Effector memory CD4-positive, alpha-beta T cell (primary cell): ENCODE results near the gene ITGA7.
"Not testable (repeated sequence)": the region's sequence is repeated elsewhere in the genome, so short reads cannot be mapped to it uniquely, and the experiment has no call there.

ENCODE experiments used
- DNase-seq, 3 donors: peaks; one replicate each; pipeline ENCODE4 v3.0.0-alpha.2; 2020
- H3K27ac ChIP-seq: 2 replicates; pipeline ENCODE4 v1.7.0; 2013; ENCODE audit warnings: mild to moderate bottlenecking, low read length, moderate library complexity; ENCODE audit not compliant: insufficient read depth, poor library complexity, severe bottlenecking
- H3K27me3 ChIP-seq: replicated peaks from 2 replicates; pipeline ENCODE4 v1.7.0; 2013; ENCODE audit warnings: mild to moderate bottlenecking, low read length; ENCODE audit not compliant: insufficient read depth, control insufficient read depth, poor library complexity, severe bottlenecking
- H3K36me3 ChIP-seq: 2 replicates; pipeline ENCODE4 v1.7.0; 2013; ENCODE audit warnings: mild to moderate bottlenecking, low read length, moderate library complexity; ENCODE audit not compliant: control insufficient read depth, insufficient read depth
- H3K4me1 ChIP-seq: 2 replicates; pipeline ENCODE4 v1.7.0; 2013; ENCODE audit warnings: low read length, mild to moderate bottlenecking; ENCODE audit not compliant: control insufficient read depth, insufficient read depth, poor library complexity, severe bottlenecking
- H3K4me3 ChIP-seq: 2 replicates; pipeline ENCODE4 v1.7.0; 2013; ENCODE audit warnings: low read length, low read depth, mild to moderate bottlenecking; ENCODE audit not compliant: insufficient read depth, poor library complexity, severe bottlenecking
- H3K9me3 ChIP-seq: 2 replicates; pipeline ENCODE4 v1.7.0; 2013; ENCODE audit warnings: mild to moderate bottlenecking, low read length, moderate library complexity; ENCODE audit not compliant: control insufficient read depth

The ITGA7 gene

DNA sequence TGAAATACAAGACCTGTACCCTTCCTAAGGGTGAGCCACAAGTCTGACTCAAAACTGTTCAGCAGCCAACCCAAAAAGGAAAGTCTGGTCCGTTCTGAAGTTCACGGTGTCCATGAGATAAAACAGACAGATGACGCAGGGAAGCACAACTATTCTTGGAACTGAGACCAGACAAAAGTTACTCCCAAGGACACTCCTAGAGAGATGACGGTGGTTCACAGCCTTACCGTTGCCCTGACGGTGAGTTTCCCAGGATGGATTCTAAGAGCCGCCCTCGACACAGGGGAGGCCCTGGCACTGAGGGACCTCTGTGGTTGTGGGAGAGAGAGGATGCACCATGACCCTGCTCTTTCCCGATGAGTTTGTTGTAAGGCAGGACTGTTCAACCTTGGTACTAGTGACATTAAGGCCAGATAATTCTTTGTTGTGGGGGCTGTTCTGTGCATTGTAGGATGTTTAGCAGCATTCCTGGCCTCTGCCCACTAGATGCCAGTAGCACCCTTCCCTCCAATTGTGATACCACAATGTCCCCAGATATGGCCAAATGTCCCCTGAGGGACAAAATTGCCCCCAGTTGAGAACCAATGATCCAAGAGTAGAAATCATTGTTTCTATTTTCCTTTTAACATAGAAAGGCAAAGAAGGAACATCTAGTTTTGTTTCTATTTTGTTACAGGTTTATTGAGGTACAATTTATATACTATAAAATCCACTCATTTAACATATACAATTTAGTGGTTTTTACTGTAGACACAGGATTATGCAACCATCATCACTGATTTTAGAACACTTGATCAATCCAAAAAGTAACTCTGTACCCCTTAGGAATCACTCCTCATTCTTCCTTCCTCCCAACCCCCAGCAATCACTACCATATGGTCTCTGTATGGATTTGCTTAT is 48.0 kb downstream of the ITGA7 start:
- Histone ChIP-seq H3K36me3 (no peaks in the 10 kb centered on the region), H3K27ac (no peak overlapping the region), H3K9me3 (no peaks in the 10 kb centered on the region), H3K27me3 (no peaks in the 10 kb centered on the region), H3K4me3 (no peak overlapping the region), H3K4me1 (no peaks in the 10 kb centered on the region)
- DNase-seq, result no peak

DNA sequence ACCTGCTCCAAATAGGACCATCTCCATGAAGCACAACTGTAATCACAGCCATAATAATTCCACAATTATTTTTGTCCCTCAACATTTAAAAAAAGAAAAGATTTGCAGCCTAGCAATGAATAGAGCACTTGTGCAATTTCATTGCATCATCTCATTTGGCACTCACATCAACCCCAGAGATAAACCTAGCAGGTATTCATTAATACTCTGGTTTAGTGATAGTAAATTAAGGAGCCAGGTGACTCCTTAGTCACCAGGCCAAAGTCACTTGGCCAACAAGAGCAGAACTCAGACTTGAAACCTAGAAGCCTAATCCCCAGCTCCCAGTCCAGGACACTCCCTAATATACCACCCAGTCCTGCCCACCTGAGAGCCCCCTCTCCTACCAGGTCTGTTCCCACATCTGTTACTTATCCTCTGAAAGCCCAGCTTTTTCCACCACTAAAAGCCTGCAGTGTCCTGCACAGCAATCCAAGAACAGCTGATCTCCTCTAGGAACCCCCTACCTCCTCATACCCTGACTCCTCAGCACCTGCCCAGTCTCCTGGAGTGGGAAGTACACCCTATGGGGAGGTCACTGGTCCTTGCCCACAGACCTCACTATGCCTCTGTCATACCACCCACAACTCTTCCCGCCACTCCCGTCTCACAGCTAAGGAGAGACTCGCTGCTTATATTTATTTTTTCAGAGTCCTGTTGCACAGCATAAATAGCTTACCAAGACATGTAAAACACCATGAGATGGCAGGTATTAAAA is 48.9 kb downstream of the ITGA7 start:
- no peaks in the 10 kb centered on the region for H3K27me3 ChIP-seq
- H3K36me3 ChIP-seq, result no peaks in the 10 kb centered on the region
- H3K4me1 ChIP-seq, result no peaks in the 10 kb centered on the region
- no peak overlapping the region for H3K27ac ChIP-seq
- no peak for DNase-seq
- H3K4me3 ChIP-seq, result no peak overlapping the region
- no peaks in the 10 kb centered on the region for H3K9me3 ChIP-seq

DNA sequence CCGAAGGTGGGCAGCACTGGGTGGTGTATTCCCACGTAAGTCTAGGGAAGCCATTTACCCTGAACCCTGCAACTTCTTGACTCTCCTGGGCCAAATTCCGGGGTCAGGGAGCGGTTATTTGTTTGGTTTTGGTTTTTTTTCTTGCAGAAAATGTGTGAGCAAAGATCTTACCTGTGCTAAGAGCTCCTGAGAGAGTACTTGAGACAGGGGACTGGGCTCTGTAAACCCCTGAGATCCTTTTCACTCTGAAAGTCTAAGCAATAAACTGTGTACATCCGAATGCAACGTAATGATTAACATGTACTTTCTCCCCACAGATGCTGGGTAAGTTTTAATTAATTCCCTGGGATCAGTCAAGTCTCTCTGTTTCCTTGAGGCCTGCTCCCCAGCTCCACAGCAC is 49.5 kb downstream of the ITGA7 start:
- Histone ChIP-seq H3K36me3 (no peaks in the 10 kb centered on the region), H3K4me1 (no peaks in the 10 kb centered on the region), H3K4me3 (no peak overlapping the region), H3K27ac (no peak overlapping the region), H3K9me3 (no peaks in the 10 kb centered on the region), H3K27me3 (no peaks in the 10 kb centered on the region)
- DNase-seq, result no peak

DNA sequence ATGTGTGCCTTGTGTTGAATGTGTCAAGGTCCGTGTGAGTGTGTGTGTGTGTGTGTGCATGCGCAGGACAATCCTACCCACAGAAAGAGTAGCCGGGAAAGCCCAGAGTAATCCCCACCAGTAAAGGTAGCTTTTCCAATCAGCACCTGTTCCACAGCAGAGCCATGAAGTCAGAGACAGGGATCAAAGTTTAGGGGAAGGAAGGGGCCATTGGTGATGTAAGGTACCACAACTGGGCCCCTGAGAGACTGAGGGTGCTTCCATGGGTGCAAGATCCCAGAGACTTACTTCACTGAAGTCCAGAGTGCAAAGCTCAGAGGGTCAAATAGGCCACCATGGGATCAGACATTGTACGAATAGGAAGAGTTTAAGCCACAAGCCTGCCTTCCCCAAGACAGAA is 50.5 kb downstream of the ITGA7 start:
- no peaks in the 10 kb centered on the region for H3K4me1 ChIP-seq
- H3K9me3 ChIP-seq, result no peaks in the 10 kb centered on the region
- no peak overlapping the region for H3K4me3 ChIP-seq
- H3K36me3 ChIP-seq, result no peaks in the 10 kb centered on the region
- H3K27ac ChIP-seq, result no peak overlapping the region
- DNase-seq, result no peak
- no peaks in the 10 kb centered on the region for H3K27me3 ChIP-seq

DNA sequence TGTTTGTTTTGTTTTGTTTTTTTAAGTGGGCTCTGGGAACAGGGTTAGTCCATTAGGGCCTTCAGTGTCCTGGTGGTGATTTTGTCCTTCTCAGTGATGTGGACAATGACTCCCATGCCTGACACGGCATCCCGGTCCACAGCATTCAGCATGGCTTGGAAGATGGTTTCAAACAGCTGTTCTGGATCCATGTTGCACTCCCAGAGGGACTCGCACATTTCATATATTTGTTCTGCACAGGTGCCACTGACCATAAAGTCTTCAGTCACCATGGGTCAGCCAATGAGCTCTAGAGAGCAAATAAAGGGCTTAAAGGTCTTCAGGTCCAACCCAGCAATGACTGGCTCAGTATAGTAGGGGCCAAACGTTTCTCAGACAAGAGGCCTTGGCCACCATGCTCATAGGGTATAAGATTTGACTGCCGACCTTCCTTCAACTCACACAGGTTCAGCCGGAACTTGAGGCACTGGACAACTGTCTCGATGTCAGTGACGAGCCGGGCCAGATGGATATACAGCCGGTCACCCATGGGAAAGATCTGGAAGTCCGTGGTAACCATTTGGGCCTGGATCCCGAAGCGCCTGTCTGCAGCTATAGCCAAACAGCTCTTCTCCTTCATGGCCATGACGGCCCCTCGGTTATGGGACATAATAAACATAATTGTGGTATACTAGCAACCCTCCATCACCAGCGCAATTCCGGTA is 53.0 kb downstream of the ITGA7 start:
- Histone ChIP-seq H3K4me1 (no peaks in the 10 kb centered on the region), H3K36me3 (no peaks in the 10 kb centered on the region), H3K27me3 (no peaks in the 10 kb centered on the region), H3K9me3 (no peaks in the 10 kb centered on the region), H3K4me3 (no peak overlapping the region), H3K27ac (no peak overlapping the region)
- DNase-seq, result no peak

DNA sequence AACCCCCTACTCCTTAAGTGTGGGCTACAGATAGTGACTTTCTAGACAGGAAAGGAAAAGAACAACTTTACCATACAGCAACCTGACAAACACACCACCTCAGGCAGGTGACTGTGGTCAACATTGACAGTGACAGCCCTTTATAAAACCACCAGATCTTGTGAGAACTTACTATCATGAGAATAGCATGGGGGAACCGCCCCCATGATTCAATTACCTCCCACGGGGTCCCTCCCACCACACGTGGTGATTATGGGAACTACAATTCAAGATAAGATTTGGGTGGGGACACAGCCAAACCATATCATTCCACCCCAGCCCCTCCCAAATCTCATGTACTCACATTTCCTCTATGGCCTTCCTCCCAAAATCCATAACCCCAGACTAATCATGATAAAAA is 54.7 kb downstream of the ITGA7 start:
- Histone ChIP-seq H3K36me3 (no peaks in the 10 kb centered on the region), H3K9me3 (no peaks in the 10 kb centered on the region), H3K27me3 (no peaks in the 10 kb centered on the region), H3K27ac (no peak overlapping the region), H3K4me1 (no peaks in the 10 kb centered on the region), H3K4me3 (no peak overlapping the region)
- no peak for DNase-seq

DNA sequence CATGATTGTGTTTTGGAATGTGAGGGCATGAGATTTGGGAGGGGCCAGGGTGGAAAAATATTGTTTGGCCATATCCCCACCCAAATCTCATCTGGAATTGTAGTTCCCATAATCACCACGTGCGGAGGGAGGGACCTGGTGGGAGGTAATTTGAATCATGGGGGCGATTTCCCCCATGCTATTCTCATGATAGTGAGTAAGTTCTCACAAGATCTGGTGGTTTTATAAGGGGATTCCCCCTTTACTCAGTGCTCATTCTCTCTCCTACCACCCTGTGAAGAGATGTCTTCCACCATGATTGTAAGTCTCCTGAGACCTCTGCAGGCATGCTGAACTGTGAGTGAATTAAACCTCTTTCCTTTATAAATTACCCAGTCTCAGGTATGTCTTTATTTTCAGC is 55.4 kb downstream of the ITGA7 start:
- Histone ChIP-seq H3K4me1 (no peaks in the 10 kb centered on the region), H3K4me3 (no peak overlapping the region), H3K27me3 (no peaks in the 10 kb centered on the region), H3K36me3 (no peaks in the 10 kb centered on the region), H3K9me3 (no peaks in the 10 kb centered on the region), H3K27ac (no peak overlapping the region)
- no peak for DNase-seq

DNA sequence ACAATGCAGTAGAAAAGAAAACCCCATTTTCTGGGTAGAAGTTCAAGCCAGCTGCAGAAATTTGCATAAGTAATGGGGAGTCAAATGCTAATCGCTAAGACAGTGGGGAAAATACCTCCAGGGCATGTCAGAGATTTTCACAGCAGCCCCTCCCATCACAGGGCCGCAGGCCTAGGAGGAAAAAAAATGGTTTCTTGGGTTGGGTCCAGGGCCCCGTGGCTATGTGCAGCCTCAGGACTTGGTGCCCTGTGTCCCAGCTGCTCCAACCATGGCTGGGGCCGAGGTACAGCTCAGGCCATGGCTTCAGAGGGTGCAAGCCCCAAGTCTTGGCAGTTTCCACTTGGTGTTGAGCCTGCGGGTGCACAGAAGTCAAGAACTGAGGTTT is 56.4 kb downstream of the ITGA7 start:
- no peaks in the 10 kb centered on the region for H3K27me3 ChIP-seq
- no peak overlapping the region for H3K4me3 ChIP-seq
- no peak for DNase-seq
- no peaks in the 10 kb centered on the region for H3K36me3 ChIP-seq
- H3K27ac ChIP-seq, result no peak overlapping the region
- H3K9me3 ChIP-seq, result no peaks in the 10 kb centered on the region
- peaks cover 5% of the 10 kb centered on the region for H3K4me1 ChIP-seq

DNA sequence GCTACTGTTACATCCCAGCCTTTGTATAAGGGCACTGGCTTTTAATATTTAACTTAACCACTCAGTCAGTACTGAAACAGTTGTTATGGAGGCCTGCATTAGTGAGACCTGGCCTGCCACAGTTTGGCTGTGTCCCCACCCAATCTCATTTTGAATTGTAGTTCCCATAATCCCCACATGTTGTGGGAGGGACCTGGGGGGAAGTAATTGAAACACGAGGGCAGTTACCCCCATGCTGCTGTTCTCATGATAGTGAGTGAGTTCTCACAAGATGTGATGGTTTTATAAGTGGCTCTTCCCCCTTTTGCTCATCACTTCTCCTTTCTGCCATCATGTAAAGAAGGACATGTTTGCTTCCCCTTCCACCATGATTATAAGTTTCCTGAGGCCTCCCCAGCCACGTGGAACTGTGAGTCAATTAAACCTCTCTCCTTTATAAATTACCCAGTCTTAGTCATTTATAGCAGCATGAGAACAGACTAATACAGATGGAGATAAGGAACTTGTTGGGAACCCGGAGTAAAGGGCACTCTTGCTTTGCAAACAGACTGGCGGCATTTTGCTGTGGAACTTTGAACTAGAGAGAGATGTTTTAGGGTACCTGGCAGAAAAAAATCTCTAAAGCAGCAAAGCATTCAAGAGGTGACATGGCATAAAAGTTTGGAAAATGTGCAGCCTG is 56.9 kb downstream of the ITGA7 start:
- not testable (repeated sequence) for DNase-seq, H3K9me3 ChIP-seq, H3K27ac ChIP-seq, H3K4me3 ChIP-seq, H3K36me3 ChIP-seq, H3K4me1 ChIP-seq, H3K27me3 ChIP-seq
